HCT116 (cell line): ENCODE measurements around the gene DPP9.

ENCODE experiments used
- CTCF ChIP-seq, 3 experiments: fragments of 200-600 bp in 1 of 3; sonication (generic) in 1 of 3; IDR thresholded peaks in 2 of 3; conservative IDR thresholded peaks in 1 of 3; 2 replicates each; pipeline ENCODE4 v1.5.1; 2012 to 2017; ENCODE audit warnings: low read depth in 2 of 3, low read length in 2 of 3, antibody characterized with exemption in 1 of 3, borderline replicate concordance in 1 of 3, control low read depth in 1 of 3, mild to moderate bottlenecking in 1 of 3, mixed read lengths in 1 of 3, mixed run types in 1 of 3, moderate library complexity in 1 of 3; ENCODE audit not compliant: insufficient read depth in 1 of 3
- ELF1 ChIP-seq: IDR thresholded peaks from 2 replicates; pipeline ENCODE4 v1.6.1; 2012; ENCODE audit warnings: low read depth, borderline replicate concordance
- EZH2 ChIP-seq: fragments of 200-600 bp; sonication (generic); IDR thresholded peaks from 2 replicates; pipeline ENCODE4 v1.6.1; 2017; ENCODE audit warnings: antibody characterized with exemption, mixed run types
- MAX ChIP-seq: IDR thresholded peaks from 2 replicates; pipeline ENCODE4 v1.6.1; 2012
- POLR2A ChIP-seq: IDR thresholded peaks from 2 replicates; pipeline ENCODE4 v1.7.0; 2011; ENCODE audit warnings: borderline replicate concordance; ENCODE audit not compliant: insufficient read depth, insufficient read length; ENCODE audit errors: extremely low read depth
- POLR2AphosphoS5 ChIP-seq: IDR thresholded peaks from 2 replicates; pipeline ENCODE4 v1.6.1; 2011; ENCODE audit warnings: mild to moderate bottlenecking, low read depth, low read length, moderate library complexity
- SP1 ChIP-seq: IDR thresholded peaks from 2 replicates; pipeline ENCODE4 v1.6.1; 2012; ENCODE audit warnings: low read depth
- TCF7L2 ChIP-seq: IDR thresholded peaks from 2 replicates; pipeline ENCODE4 v1.7.0; 2011; ENCODE audit warnings: borderline replicate concordance, inconsistent platforms; ENCODE audit not compliant: insufficient read depth, insufficient read length; ENCODE audit errors: extremely low read depth
- YY1 ChIP-seq: IDR thresholded peaks from 2 replicates; pipeline ENCODE4 v1.6.1; 2011; ENCODE audit warnings: low read length, low read depth, moderate library complexity, mild to moderate bottlenecking; ENCODE audit not compliant: insufficient replicate concordance; ENCODE audit errors: extremely low read depth

GRCh38 chr19:4660181-4660791 lies 63.4 kb downstream of the DPP9 start:
- TF ChIP-seq CTCF (IDR thresholded peaks at IDR 0.05 in 2 of 3, conservative IDR thresholded peaks at IDR 0.05 in 1 of 3; ENCODE audit: borderline replicate concordance in 1 of 3, insufficient read depth in 1 of 3, low read depth in 2 of 3, low read length in 2 of 3) (peak; percentile 60 to 69 (median 63)), EZH2 (no peak), TCF7L2 (no peak), POLR2A (no peak), MAX (no peak), POLR2AphosphoS5 (no peak), YY1 (no peak), SP1 (no peak), ELF1 (no peak)
